Keratinocyte (primary cell): ENCODE measurements around the gene TAGLN3. TPM values are rescaled to one million over a fixed set of nuclear protein-coding genes. Genes with fewer than 3 reads are reported as not detected.

ENCODE experiments used
- DNase-seq: peaks from one replicate; pipeline ENCODE4 v3.0.0-alpha.2; 2011; ENCODE audit warnings: low read depth, missing footprints, low spot score
- FAIRE-seq: peaks from 2 replicates; lab custom pipeline; 2011; peaks lifted over from hg19 to GRCh38; lab: Jason Lieb, UNC
- H2AFZ ChIP-seq: 2 replicates; pipeline ENCODE4 v1.6.0; 2012; ENCODE audit warnings: low read length, control low read depth, inconsistent platforms; ENCODE audit not compliant: control insufficient read depth
- H3K27ac ChIP-seq: 2 replicates; pipeline ENCODE4 v1.5.1; 2011; ENCODE audit warnings: low read length; ENCODE audit not compliant: control insufficient read depth, insufficient read depth
- H3K27me3 ChIP-seq: 3 replicates; pipeline ENCODE4 v1.6.0; 2011; ENCODE audit warnings: low read length; ENCODE audit not compliant: control insufficient read depth, insufficient read depth; ENCODE audit errors: extremely low read depth
- H3K36me3 ChIP-seq, 2 experiments: 2 replicates in 1 of 2; 3 replicates in 1 of 2; pipeline ENCODE4 v1.5.1; 2011; ENCODE audit warnings: low read length in 2 of 2, mild to moderate bottlenecking in 1 of 2; ENCODE audit not compliant: control insufficient read depth in 2 of 2, insufficient read depth in 2 of 2; ENCODE audit errors: extremely low read depth in 1 of 2
- H3K4me1 ChIP-seq: 3 replicates; pipeline ENCODE4 v1.5.1; 2011; ENCODE audit warnings: low read length; ENCODE audit not compliant: control insufficient read depth, insufficient read depth; ENCODE audit errors: extremely low read depth
- H3K4me2 ChIP-seq: 3 replicates; pipeline ENCODE4 v1.6.0; 2011; ENCODE audit warnings: low read depth, low read length; ENCODE audit not compliant: control insufficient read depth, insufficient read depth; ENCODE audit errors: extremely low read depth
- H3K4me3 ChIP-seq, 3 experiments: fragments of 200-600 bp in 1 of 3; sonication (generic) in 1 of 3; 2 replicates in 2 of 3; 3 replicates in 1 of 3; pipeline ENCODE4 v1.5.1; 2011 to 2016; ENCODE audit warnings: low read length in 3 of 3, mild to moderate bottlenecking in 3 of 3, control low read depth in 2 of 3, inconsistent platforms in 1 of 3, low read depth in 1 of 3, mixed read lengths in 1 of 3, mixed run types in 1 of 3, moderate library complexity in 1 of 3; ENCODE audit not compliant: control insufficient read depth in 2 of 3, insufficient read depth in 2 of 3; ENCODE audit errors: extremely low read depth in 1 of 3
- H3K79me2 ChIP-seq: 2 replicates; pipeline ENCODE4 v1.6.0; 2012; ENCODE audit warnings: low read length; ENCODE audit not compliant: control insufficient read depth, insufficient read depth
- H3K9ac ChIP-seq: 3 replicates; pipeline ENCODE4 v1.6.0; 2011; ENCODE audit warnings: low read length; ENCODE audit not compliant: control insufficient read depth, insufficient read depth; ENCODE audit errors: extremely low read depth
- H3K9me1 ChIP-seq: 3 replicates; pipeline ENCODE4 v1.6.0; 2011; ENCODE audit warnings: low read length; ENCODE audit not compliant: control insufficient read depth, insufficient read depth; ENCODE audit errors: extremely low read depth
- H3K9me3 ChIP-seq: 2 replicates; pipeline ENCODE4 v1.5.1; 2012; ENCODE audit warnings: low read depth, low read length; ENCODE audit not compliant: control insufficient read depth
- H4K20me1 ChIP-seq: 3 replicates; pipeline ENCODE4 v1.6.0; 2011; ENCODE audit warnings: low read length; ENCODE audit not compliant: control insufficient read depth, insufficient read depth; ENCODE audit errors: extremely low read depth
- EZH2 ChIP-seq: IDR thresholded peaks from one replicate; pipeline ENCODE4 v1.6.1; 2012; ENCODE audit warnings: inconsistent platforms, mild to moderate bottlenecking, low read length, moderate library complexity
- dilution Hi-C: fragments of 300-500 bp; cut with MboI; formaldehyde crosslinking; loops from one replicate; pipeline ENCODE4 v1.7.0; 2020; ENCODE audit warnings: low sequenced_read_pairs; ENCODE audit not compliant: extremely low pct_ligation_motif_present
- polyA plus RNA-seq, 5 experiments: library from polyadenylated mRNA; depleted of rRNA in 3 of 5; stranded (reverse) in 3 of 5; stranded (forward) in 1 of 5; unstranded in 1 of 5; fragments of >200 nt; gene quantifications; 1 replicate in 1 of 5; 2 replicates in 3 of 5; 3 replicates in 1 of 5; pipeline versions ENCODE4 v1.2.1 to v1.2.3, GENCODE V29; 2011 to 2012; ENCODE audit warnings: missing spikeins in 2 of 5, low read depth in 1 of 5, low replicate concordance in 1 of 5
- TF ChIP-seq, protein P1 (sequence below), 3 experiments: IDR thresholded peaks in 1 of 3; conservative IDR thresholded peaks in 1 of 3; optimal IDR thresholded peaks in 1 of 3; 2 replicates in 2 of 3; 3 replicates in 1 of 3; pipeline versions ENCODE3 to v1.5.1; 2011; ENCODE audit warnings: low read length in 3 of 3, mild to moderate bottlenecking in 3 of 3, moderate library complexity in 2 of 3, control low read depth in 1 of 3, inconsistent platforms in 1 of 3; ENCODE audit not compliant: insufficient read depth in 2 of 3; ENCODE audit errors: extremely low read depth in 1 of 3

The TAGLN3 gene
- polyA plus RNA-seq, 1 donor (not counting 4 experiments of a cell fraction or from before 2014, with no cell fraction given) = 8.9 TPM

DNA sequence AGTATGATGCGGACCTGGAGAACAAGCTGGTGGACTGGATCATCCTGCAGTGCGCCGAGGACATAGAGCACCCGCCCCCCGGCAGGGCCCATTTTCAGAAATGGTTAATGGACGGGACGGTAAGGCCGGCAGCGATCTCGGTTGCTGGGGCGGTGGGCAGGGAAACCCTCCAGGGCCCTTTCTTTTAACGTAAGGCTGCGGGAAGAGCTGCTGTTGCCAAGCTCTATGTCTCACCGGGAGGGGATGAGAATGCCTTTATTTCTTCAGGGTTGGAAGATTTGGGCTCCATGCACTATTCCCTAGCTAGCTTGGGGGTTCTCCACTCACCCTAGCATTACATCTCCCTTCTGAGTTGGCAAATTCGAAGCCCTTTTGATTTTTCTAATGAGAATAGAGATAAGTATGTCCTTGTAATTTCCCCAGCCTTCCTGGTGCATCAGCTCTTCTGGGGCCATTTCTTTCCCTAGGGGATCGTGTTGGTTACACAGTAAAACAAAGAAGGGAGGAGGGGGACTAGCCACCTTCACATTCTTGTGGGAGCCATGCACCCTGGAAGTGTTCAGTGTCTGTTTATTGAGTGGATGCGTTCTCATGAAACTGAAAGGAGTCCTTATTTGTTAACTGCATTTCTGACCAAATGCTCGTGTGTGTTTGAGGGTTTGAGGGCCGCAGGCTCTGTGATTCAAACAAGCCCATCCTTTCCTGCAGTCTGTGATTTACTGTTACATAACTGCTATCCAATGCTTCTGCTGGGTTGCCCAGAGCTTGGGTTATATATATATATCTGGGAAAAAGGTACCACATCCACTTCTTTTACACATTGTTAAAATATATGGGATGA is 982 bp downstream of the TAGLN3 start:
- H3K9me1 ChIP-seq = no peaks in the 10 kb centered on the region
- no peaks in the 10 kb centered on the region for H4K20me1 ChIP-seq
- FAIRE-seq (no peak), DNase-seq (no peak)
- peak overlapping the region; percentile 77 for H3K4me2 ChIP-seq
- H3K27me3 ChIP-seq = no peaks in the 10 kb centered on the region
- H3K9ac ChIP-seq = peak overlapping the region; percentile 65
- H3K4me3 ChIP-seq = peak overlapping the region; percentile 46 to 73 (median 65)
- H3K4me1 ChIP-seq = peaks cover 57% of the 10 kb centered on the region
- H3K27ac ChIP-seq = no peak overlapping the region
- peaks cover 2% of the 10 kb centered on the region for H3K79me2 ChIP-seq
- no peaks in the 10 kb centered on the region for H3K9me3 ChIP-seq
- H2AFZ ChIP-seq = peak overlapping the region; percentile 95
- TF ChIP-seq EZH2 = no peak
- TF ChIP-seq, protein P1, sequence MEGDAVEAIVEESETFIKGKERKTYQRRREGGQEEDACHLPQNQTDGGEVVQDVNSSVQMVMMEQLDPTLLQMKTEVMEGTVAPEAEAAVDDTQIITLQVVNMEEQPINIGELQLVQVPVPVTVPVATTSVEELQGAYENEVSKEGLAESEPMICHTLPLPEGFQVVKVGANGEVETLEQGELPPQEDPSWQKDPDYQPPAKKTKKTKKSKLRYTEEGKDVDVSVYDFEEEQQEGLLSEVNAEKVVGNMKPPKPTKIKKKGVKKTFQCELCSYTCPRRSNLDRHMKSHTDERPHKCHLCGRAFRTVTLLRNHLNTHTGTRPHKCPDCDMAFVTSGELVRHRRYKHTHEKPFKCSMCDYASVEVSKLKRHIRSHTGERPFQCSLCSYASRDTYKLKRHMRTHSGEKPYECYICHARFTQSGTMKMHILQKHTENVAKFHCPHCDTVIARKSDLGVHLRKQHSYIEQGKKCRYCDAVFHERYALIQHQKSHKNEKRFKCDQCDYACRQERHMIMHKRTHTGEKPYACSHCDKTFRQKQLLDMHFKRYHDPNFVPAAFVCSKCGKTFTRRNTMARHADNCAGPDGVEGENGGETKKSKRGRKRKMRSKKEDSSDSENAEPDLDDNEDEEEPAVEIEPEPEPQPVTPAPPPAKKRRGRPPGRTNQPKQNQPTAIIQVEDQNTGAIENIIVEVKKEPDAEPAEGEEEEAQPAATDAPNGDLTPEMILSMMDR (optimal IDR thresholded peaks at IDR 0.05 in 1 of 3, IDR thresholded peaks at IDR 0.05 in 1 of 3, conservative IDR thresholded peaks at IDR 0.05 in 1 of 3; ENCODE audit: extremely low read depth in 1 of 3, insufficient read depth in 2 of 3, low read length in 3 of 3) = no peak
- no peaks in the 10 kb centered on the region for H3K36me3 ChIP-seq
- dilution Hi-C loops = no loop called here

DNA sequence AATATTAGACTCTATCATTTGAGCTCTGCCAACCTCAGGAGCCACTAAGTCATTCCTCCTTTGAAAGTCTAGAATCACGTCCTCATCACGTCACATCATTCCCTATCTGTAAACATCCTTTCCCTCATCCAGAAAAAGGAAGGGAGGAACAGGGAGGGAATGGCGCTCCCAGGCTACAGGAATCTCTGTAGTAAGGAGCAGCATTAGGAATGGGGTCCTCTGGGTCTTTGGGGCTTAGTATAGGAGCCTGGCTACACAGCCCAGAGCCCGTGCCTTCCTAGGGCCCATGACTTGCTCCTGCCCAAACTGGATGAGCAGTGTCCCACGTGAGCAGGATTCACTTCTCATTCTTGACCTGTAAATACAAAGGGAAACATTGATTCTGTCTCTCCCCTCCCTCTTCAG is 1.6 kb downstream of the TAGLN3 start:
- Histone ChIP-seq H4K20me1 (no peaks in the 10 kb centered on the region), H3K27ac (no peak overlapping the region), H3K4me2 (peak overlapping the region; percentile 77), H3K79me2 (peaks cover 2% of the 10 kb centered on the region), H3K36me3 (no peaks in the 10 kb centered on the region), H3K9ac (no peak overlapping the region), H2AFZ (no peak overlapping the region), H3K9me1 (no peaks in the 10 kb centered on the region), H3K27me3 (no peaks in the 10 kb centered on the region), H3K4me3 (peak overlapping the region in 2 of 3 experiments; percentile 65 to 73), H3K9me3 (no peaks in the 10 kb centered on the region), H3K4me1 (peaks cover 64% of the 10 kb centered on the region)
- no peak for DNase-seq
- no peak for FAIRE-seq
- TF ChIP-seq, protein P1 (optimal IDR thresholded peaks at IDR 0.05 in 1 of 3, IDR thresholded peaks at IDR 0.05 in 1 of 3, conservative IDR thresholded peaks at IDR 0.05 in 1 of 3; ENCODE audit: extremely low read depth in 1 of 3, insufficient read depth in 2 of 3, low read length in 3 of 3) = no peak
- TF ChIP-seq EZH2 = no peak
- dilution Hi-C loops = no loop called here
